Glomerular endothelial cell (primary cell): ENCODE data around the gene TRHDE. TPM values are rescaled to one million over a fixed set of nuclear protein-coding genes. Genes with fewer than 3 reads are reported as not detected.

Experiments used
- DNase-seq: peaks from one replicate; pipeline ENCODE4 v3.0.0-alpha.2; 2011; ENCODE audit warnings: low read depth, low spot score; ENCODE audit errors: extremely low read depth
- total RNA-seq: library from RNA; depleted of rRNA; stranded (reverse); fragments of >200 nt; gene quantifications from 2 replicates; pipeline ENCODE4 v1.2.3, GENCODE V29; 2015

Gene TRHDE
- total RNA-seq, 1 donor from 2014 or later: 2.9 TPM

GRCh38 chr12:72433298-72433697, 161.1 kb downstream of the TRHDE start:
- no peak for DNase-seq

GRCh38 chr12:72434999-72435398, 162.8 kb downstream of the TRHDE start:
- DNase-seq: no peak

GRCh38 chr12:72442217-72442616, 170.0 kb downstream of the TRHDE start:
- DNase-seq: no peak

GRCh38 chr12:72444125-72444524, 172.0 kb downstream of the TRHDE start:
- no peak for DNase-seq

GRCh38 chr12:72444566-72444965, 172.4 kb downstream of the TRHDE start:
- DNase-seq: no peak

- DNase-seq: no peak
These were observed 175.9 kb downstream of the TRHDE start for GRCh38 chr12:72448089-72448488.

GRCh38 chr12:72448805-72449204, 176.6 kb downstream of the TRHDE start:
- DNase-seq: no peak

GRCh38 chr12:72453066-72453465, 180.9 kb downstream of the TRHDE start:
- DNase-seq: no peak

- no peak for DNase-seq
These were observed 181.4 kb downstream of the TRHDE start for GRCh38 chr12:72453550-72453949.

GRCh38 chr12:72464471-72464870, 192.3 kb downstream of the TRHDE start:
- DNase-seq: no peak

- no peak for DNase-seq
These were observed 193.0 kb downstream of the TRHDE start for GRCh38 chr12:72465155-72465554.

- no peak for DNase-seq
These were observed 193.9 kb downstream of the TRHDE start for GRCh38 chr12:72465940-72466630.

GRCh38 chr12:72467985-72468384, 195.8 kb downstream of the TRHDE start:
- DNase-seq: no peak

- DNase-seq: no peak
These were observed 196.3 kb downstream of the TRHDE start for GRCh38 chr12:72468505-72468904.

GRCh38 chr12:72471806-72472205, 199.6 kb downstream of the TRHDE start:
- DNase-seq: no peak

GRCh38 chr12:72472350-72472749, 200.2 kb downstream of the TRHDE start:
- no peak for DNase-seq

GRCh38 chr12:72476301-72476700, 204.1 kb downstream of the TRHDE start:
- DNase-seq: no peak

- DNase-seq: no peak
These were observed 213.0 kb downstream of the TRHDE start for GRCh38 chr12:72485017-72485701.

GRCh38 chr12:72491426-72491825, 219.3 kb downstream of the TRHDE start:
- no peak for DNase-seq

GRCh38 chr12:72493407-72493806, 221.2 kb downstream of the TRHDE start:
- no peak for DNase-seq

- DNase-seq: no peak
These were observed 226.2 kb downstream of the TRHDE start for GRCh38 chr12:72498354-72498753.

- no peak for DNase-seq
These were observed 227.1 kb downstream of the TRHDE start for GRCh38 chr12:72499244-72499643.
